Aortic smooth muscle cell (primary cell): ENCODE results near the gene TXLNG. TPM values are rescaled to one million over a fixed set of nuclear protein-coding genes. Genes with fewer than 3 reads are reported as not detected.

ENCODE experiments used
- total RNA-seq: library from RNA; depleted of rRNA; stranded (reverse); fragments of >200 nt; gene quantifications from 2 replicates; pipeline ENCODE4 v1.2.3, GENCODE V29; 2014

TXLNG gene
- 5.2 and 5.8 TPM in 2 replicates for total RNA-seq

DNA sequence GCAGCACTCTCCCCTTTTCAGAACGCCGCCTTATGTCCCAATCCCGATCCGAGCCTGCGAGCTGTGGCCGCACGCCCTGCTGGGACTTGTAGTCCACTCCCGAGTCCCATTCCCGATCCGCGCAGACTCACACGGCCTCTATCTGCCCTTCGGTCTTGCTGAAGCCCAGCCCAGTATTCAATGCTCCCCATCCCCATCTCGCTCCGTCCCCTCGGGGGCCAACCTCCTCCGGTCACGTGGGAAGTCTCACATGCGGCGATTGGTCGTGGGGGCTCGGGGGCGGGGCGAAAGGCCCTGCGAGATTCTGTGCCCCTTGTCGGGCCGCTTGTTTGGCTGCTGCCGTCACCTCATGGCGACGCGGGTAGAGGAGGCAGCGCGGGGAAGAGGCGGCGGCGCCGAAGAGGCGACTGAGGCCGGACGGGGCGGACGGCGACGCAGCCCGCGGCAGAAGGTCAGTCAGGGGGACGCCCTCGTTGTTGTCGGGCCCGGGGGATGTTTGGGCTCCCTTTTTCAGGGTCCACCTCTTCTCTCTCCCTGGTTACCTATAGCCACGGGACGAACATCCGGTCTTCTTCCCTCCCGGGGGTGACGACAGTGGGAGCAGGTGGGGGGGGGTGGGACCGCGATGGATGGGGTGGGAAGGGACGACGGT, at the start of gene TXLNG:
TXLNG (plus strand) TSS at position 328 of the 652 bp plus-strand sequence; CDS start at position 350, 22 bp downstream.

DNA sequence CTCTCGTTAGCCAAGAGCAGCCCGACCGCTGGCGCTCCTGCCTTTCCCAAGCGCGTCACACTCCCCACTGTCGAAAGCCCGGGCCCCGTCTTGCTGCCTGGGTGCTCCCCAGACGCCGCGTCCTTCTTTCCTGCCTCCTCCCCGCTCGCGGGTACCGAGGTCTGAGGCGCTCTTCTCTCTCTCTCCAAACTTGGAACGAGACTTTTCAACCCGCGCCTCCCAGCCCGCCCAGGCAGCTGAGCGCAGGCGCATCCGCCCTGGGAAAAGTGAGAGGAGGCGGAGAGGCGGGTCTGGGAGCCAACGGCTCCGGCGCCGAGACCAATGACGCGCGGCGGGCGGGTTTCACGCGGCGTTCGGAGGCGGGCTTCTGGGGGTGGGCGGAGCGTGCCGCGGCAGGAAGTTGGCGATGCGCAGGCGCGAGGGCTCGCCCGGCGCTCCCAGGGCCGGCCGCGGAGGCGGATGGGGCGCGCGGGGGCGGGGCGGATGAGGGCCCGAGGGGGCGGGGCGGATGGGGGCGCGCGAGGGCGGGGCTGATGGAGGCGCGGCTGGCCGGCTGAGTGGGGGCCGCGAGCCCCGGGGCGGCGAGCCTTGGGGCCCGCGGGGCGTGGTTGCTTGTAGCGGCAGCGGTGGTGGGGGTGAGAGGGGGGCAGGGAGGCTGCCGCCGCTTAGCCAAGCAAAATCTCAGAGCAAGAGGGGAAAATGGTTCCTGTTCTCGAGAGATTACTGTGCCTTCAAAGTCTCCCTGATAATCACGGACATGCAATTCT, 84.0 kb downstream of the TXLNG start, which contains the start of gene RBBP7:
RBBP7 (minus strand) TSS at position 268 of the 767 bp plus-strand sequence. CDS start 309 bp downstream, outside the sequence.

Other genes with a start within 250 kb of the TXLNG start
- not detected in 2 replicates for gene S100G, start 136.3 kb upstream of the TXLNG start, total RNA-seq
- 8.9 and 9.0 TPM in 2 replicates for gene CTPS2, start 73.8 kb upstream of the TXLNG start, total RNA-seq
- gene SYAP1, start 66.9 kb upstream of the TXLNG start, total RNA-seq, result 35.1 and 38.4 TPM in 2 replicates
- 135 and 173 TPM in 2 replicates for gene RBBP7, start 83.9 kb downstream of the TXLNG start, total RNA-seq
- gene REPS2, start 160.2 kb downstream of the TXLNG start, total RNA-seq, result 0.37 and 0.40 TPM in 2 replicates